Measurements from ENCODE around the gene FADS2. TPM values are rescaled to one million over a fixed set of nuclear protein-coding genes. Genes with fewer than 3 reads are reported as not detected.

Gene FADS2
- total and polyA plus RNA-seq, 2 experiments from 2014 or later: 124 to 392 TPM

- TF ChIP-seq ZNF462 (CRISPR knock-in tag; IDR thresholded peaks at IDR 0.05) (no peak), STAT1 (IDR thresholded peaks at IDR 0.05; ENCODE audit: unreplicated experiment) (no peak), ZNF331 (CRISPR knock-in tag; IDR thresholded peaks at IDR 0.05; ENCODE audit: low read depth) (no peak)
These were observed 33.5 kb upstream of the FADS2 start (continued) for GRCh38 chr11:61794579-61794978.

- Histone ChIP-seq H3K36me3 (ENCODE audit: insufficient read depth) (peaks cover 1% of the 10 kb centered on the region), H3K79me2 (replicated peaks; ENCODE audit: insufficient read depth) (peaks cover 52% of the 10 kb centered on the region), H3K27me3 (ENCODE audit: insufficient read depth) (no peaks in the 10 kb centered on the region), H2AFZ (no peak overlapping the region), H3K4me3 (no peak overlapping the region), H3F3A (replicated peaks; ENCODE audit: low read depth) (peaks cover 25% of the 10 kb centered on the region; the same call in 1 of the 2 replicates), H4K20me1 (replicated peaks; ENCODE audit: insufficient read depth) (peaks cover 4% of the 10 kb centered on the region; the same call in 1 of the 2 replicates), H3K4me1 (ENCODE audit: insufficient read depth) (0 out of 2 replicates have a peak, but pooled peaks cover 5% of the 10 kb centered on the region), H3K9me2 (ENCODE audit: insufficient read depth) (no peaks in the 10 kb centered on the region), H3K27ac (ENCODE audit: low read depth) (no peak overlapping the region), H3K4me2 (no peak overlapping the region)
- Mint-ChIP-seq H3K36me3 (ENCODE audit: low read depth) (peaks cover 67% of the 10 kb centered on the region), H3K4me3 (peak overlapping the region; percentile 31; the same call in 2 of the 3 replicates), H3K27me3 (ENCODE audit: insufficient read depth, low read depth, poor library complexity) (peaks cover 4% of the 10 kb centered on the region), H3K27ac (no peak overlapping the region), H3K9me3 (no peaks in the 10 kb centered on the region), H3K4me1 (peaks cover 17% of the 10 kb centered on the region)
- ATAC-seq (no peak), DNase-seq (ENCODE audit: low spot score) (no peak)
- TF ChIP-seq EZH2phosphoT487 (IDR thresholded peaks at IDR 0.05; ENCODE audit: unreplicated experiment): no peak
- TF ChIP-seq NANOG (IDR thresholded peaks at IDR 0.05; ENCODE audit: borderline replicate concordance): no peak
- TF ChIP-seq REST (IDR thresholded peaks at IDR 0.05; ENCODE audit: unreplicated experiment): no peak
- TF ChIP-seq ZNF462 (CRISPR knock-in tag; IDR thresholded peaks at IDR 0.05): no peak
These were observed 32.6 kb upstream of the FADS2 start for GRCh38 chr11:61795459-61795858.
